ES-I3 (cell line): ENCODE results near the gene IL10.

Experiments used
- H3K36me3 ChIP-seq: 2 replicates; pipeline ENCODE4 v1.6.1; 2013; ENCODE audit warnings: mild to moderate bottlenecking, low read length, control low read depth, moderate library complexity; ENCODE audit not compliant: insufficient read depth
- H3K4me1 ChIP-seq: 2 replicates; pipeline ENCODE4 v1.6.1; 2013; ENCODE audit warnings: mild to moderate bottlenecking, control low read depth, low read length; ENCODE audit not compliant: insufficient read depth
- H3K9ac ChIP-seq: 2 replicates; pipeline ENCODE4 v1.6.1; 2013; ENCODE audit warnings: low read depth, mild to moderate bottlenecking, low read length, moderate library complexity
- H3K9me3 ChIP-seq: 2 replicates; pipeline ENCODE4 v1.6.1; 2013; ENCODE audit warnings: mild to moderate bottlenecking, low read length, moderate library complexity; ENCODE audit not compliant: control insufficient read depth, insufficient read depth

The IL10 gene

GRCh38 chr1:206799311-206799710, 27.0 kb upstream of the IL10 start:
- Histone ChIP-seq H3K4me1 (no peaks in the 10 kb centered on the region), H3K9ac (no peak overlapping the region), H3K36me3 (no peaks in the 10 kb centered on the region), H3K9me3 (no peaks in the 10 kb centered on the region)

GRCh38 chr1:206798384-206798996, 26.2 kb upstream of the IL10 start:
- no peaks in the 10 kb centered on the region for H3K4me1 ChIP-seq

GRCh38 chr1:206797534-206798383, 25.5 kb upstream of the IL10 start:
- no peaks in the 10 kb centered on the region for H3K4me1 ChIP-seq
- no peaks in the 10 kb centered on the region for H3K9me3 ChIP-seq
- no peaks in the 10 kb centered on the region for H3K36me3 ChIP-seq
- H3K9ac ChIP-seq = no peak overlapping the region

More at GRCh38 chr1:206798384-206798996, 26.2 kb upstream of the IL10 start:
- Histone ChIP-seq H3K9ac (no peak overlapping the region), H3K36me3 (no peaks in the 10 kb centered on the region), H3K9me3 (no peaks in the 10 kb centered on the region)

- no peak overlapping the region for H3K9ac ChIP-seq
- H3K4me1 ChIP-seq = no peaks in the 10 kb centered on the region
- H3K36me3 ChIP-seq = no peaks in the 10 kb centered on the region
- no peaks in the 10 kb centered on the region for H3K9me3 ChIP-seq
Measured at GRCh38 chr1:206796981-206797402, 24.7 kb upstream of the IL10 start.

GRCh38 chr1:206796116-206796515, 23.8 kb upstream of the IL10 start:
- no peaks in the 10 kb centered on the region for H3K36me3 ChIP-seq
- H3K4me1 ChIP-seq = no peaks in the 10 kb centered on the region
- no peaks in the 10 kb centered on the region for H3K9me3 ChIP-seq
- H3K9ac ChIP-seq = no peak overlapping the region

- Histone ChIP-seq H3K9ac (no peak overlapping the region), H3K4me1 (no peaks in the 10 kb centered on the region), H3K9me3 (no peaks in the 10 kb centered on the region), H3K36me3 (no peaks in the 10 kb centered on the region)
Measured at GRCh38 chr1:206794294-206794908, 22.1 kb upstream of the IL10 start.

- H3K9ac ChIP-seq = no peak overlapping the region
- H3K9me3 ChIP-seq = no peaks in the 10 kb centered on the region
- no peaks in the 10 kb centered on the region for H3K36me3 ChIP-seq
- no peaks in the 10 kb centered on the region for H3K4me1 ChIP-seq
Measured at GRCh38 chr1:206793620-206794019, 21.3 kb upstream of the IL10 start.

- Histone ChIP-seq H3K4me1 (no peaks in the 10 kb centered on the region), H3K36me3 (no peaks in the 10 kb centered on the region), H3K9ac (no peak overlapping the region), H3K9me3 (no peaks in the 10 kb centered on the region)
Measured at GRCh38 chr1:206792939-206793607, 20.8 kb upstream of the IL10 start.

- no peak overlapping the region for H3K9ac ChIP-seq
Measured at GRCh38 chr1:206790502-206791250, 18.4 kb upstream of the IL10 start.

GRCh38 chr1:206788487-206789050, 16.3 kb upstream of the IL10 start:
- no peaks in the 10 kb centered on the region for H3K9me3 ChIP-seq
- H3K4me1 ChIP-seq = no peaks in the 10 kb centered on the region
- no peaks in the 10 kb centered on the region for H3K36me3 ChIP-seq
- H3K9ac ChIP-seq = no peak overlapping the region

More at GRCh38 chr1:206790502-206791250, 18.4 kb upstream of the IL10 start:
- Histone ChIP-seq H3K4me1 (no peaks in the 10 kb centered on the region), H3K36me3 (no peaks in the 10 kb centered on the region), H3K9me3 (no peaks in the 10 kb centered on the region)

- Histone ChIP-seq H3K9me3 (no peaks in the 10 kb centered on the region), H3K4me1 (no peaks in the 10 kb centered on the region), H3K36me3 (no peaks in the 10 kb centered on the region), H3K9ac (no peak overlapping the region)
Measured at GRCh38 chr1:206787891-206788290, 15.6 kb upstream of the IL10 start.

GRCh38 chr1:206786212-206786886, 14.1 kb upstream of the IL10 start:
- Histone ChIP-seq H3K4me1 (no peaks in the 10 kb centered on the region), H3K9me3 (no peaks in the 10 kb centered on the region), H3K9ac (no peak overlapping the region), H3K36me3 (no peaks in the 10 kb centered on the region)

- no peak overlapping the region for H3K9ac ChIP-seq
- H3K4me1 ChIP-seq = no peaks in the 10 kb centered on the region
- no peaks in the 10 kb centered on the region for H3K9me3 ChIP-seq
- no peaks in the 10 kb centered on the region for H3K36me3 ChIP-seq
Measured at GRCh38 chr1:206785182-206785765, 13.0 kb upstream of the IL10 start.
